ENCODE data around the gene DLGAP5. TPM values are rescaled to one million over a fixed set of nuclear protein-coding genes. Genes with fewer than 3 reads are reported as not detected.

Gene DLGAP5
- total RNA-seq, 2 experiments from 2014 or later: 97.4 to 100 TPM

DNA sequence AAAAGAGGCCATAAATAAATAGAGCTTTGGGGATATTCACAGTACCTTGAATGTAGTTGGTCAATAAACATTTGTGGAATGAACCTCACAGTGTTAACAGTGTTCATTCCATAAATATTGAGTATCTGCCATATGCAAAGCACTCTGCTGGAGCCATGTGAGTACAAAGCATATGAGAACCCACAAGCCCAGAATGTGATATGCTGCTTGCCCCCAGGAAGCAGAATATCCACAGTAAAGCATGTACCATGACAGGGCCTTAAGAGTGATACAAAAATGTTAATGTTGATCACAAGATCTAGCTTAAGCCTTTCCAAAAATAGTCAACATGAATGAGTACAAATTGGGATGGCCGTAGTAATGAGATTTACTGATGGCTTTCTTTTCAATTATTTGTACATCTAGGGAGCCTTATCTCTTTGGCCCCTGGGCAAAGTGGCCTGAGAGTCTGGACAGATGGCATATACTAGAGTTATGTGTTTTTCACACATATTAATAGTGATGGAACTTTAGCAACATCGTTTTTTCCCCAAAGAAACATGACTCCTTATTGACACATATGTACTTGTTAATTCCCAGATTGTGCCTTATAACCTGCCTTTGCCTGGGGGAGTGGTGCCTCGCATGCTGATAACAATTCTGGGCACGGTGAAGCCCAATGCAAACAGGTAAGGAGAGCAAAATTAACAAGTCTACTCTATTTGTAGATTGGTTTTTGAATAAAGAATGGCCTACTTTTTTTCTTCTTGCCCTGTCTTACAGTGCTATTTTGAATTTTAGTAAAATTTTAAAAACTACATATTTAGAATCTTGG lies 51.5 kb downstream of the DLGAP5 start:
- POLR2A ChIA-PET: no interaction called here
- Mint-ChIP-seq H3K4me1 (no peaks in the 10 kb centered on the region), H3K4me3 (no peak overlapping the region), H3K36me3 (ENCODE audit: low read depth) (peaks cover 6% of the 10 kb centered on the region), H3K27me3 (no peaks in the 10 kb centered on the region), H3K27ac (no peak overlapping the region), H3K9me3 (ENCODE audit: low read depth) (no peaks in the 10 kb centered on the region)
- ATAC-seq (no peak), DNase-seq (no peak)
- CTCF ChIA-PET: no interaction called here
- intact Hi-C loops (cut with DNase I, micrococcal nuclease): no loop called here

DNA sequence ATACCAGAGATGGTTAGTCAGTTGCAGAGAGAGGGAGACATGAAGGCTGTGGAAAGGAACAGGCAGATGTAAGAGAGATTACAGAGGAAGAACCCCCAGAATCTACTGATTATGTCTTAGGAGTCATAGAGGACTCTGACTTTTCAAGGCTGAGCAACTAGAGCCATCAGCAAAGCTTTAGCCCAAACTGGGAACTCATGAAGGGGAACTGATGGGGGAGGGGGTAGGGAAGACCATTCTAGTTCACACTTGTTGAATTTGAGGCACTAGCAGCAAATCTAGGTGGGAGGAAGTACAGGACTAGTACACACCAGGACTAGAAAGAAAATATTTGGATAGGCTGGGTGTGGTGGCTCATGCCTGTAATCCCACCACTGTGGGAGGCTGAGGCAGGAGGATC lies 52.2 kb downstream of the DLGAP5 start:
- no peaks in the 10 kb centered on the region for H3K4me1 Mint-ChIP-seq

DNA sequence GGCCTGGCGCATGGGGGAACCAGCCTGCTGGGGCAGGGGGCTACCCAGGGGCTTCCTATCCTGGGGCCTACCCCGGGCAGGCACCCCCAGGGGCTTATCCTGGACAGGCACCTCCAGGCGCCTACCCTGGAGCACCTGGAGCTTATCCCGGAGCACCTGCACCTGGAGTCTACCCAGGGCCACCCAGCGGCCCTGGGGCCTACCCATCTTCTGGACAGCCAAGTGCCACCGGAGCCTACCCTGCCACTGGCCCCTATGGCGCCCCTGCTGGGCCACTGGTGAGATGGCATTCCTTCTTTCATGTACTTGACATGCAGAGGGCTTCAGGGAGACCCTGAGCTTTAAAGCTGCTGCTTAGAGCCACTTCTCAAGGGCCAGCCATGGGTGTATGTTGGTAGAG lies 53.3 kb downstream of the DLGAP5 start:
- H3K4me3 Mint-ChIP-seq: no peak overlapping the region
- ChIA-PET CTCF (no interaction called here), POLR2A (interaction anchor here (0.6 kb wide), 1 partner anchor 1389 kb away, joined by 4 read pairs; no protein-coding TSS in a partner anchor)
- DNase-seq (no peak), ATAC-seq (no peak)
- no peaks in the 10 kb centered on the region for H3K4me1 Mint-ChIP-seq
- no peaks in the 10 kb centered on the region for H3K9me3 Mint-ChIP-seq (ENCODE audit: low read depth)
- peaks cover 3% of the 10 kb centered on the region for H3K36me3 Mint-ChIP-seq (ENCODE audit: low read depth)
- H3K27ac Mint-ChIP-seq: no peak overlapping the region
- peaks cover 2% of the 10 kb centered on the region for H3K27me3 Mint-ChIP-seq
- intact Hi-C loops (cut with DNase I, micrococcal nuclease): no loop called here

More for the DNA sequence above, 52.2 kb downstream of the DLGAP5 start:
- Mint-ChIP-seq H3K27me3 (no peaks in the 10 kb centered on the region), H3K27ac (no peak overlapping the region), H3K4me3 (no peak overlapping the region), H3K36me3 (ENCODE audit: low read depth) (peaks cover 6% of the 10 kb centered on the region), H3K9me3 (ENCODE audit: low read depth) (no peaks in the 10 kb centered on the region)
- intact Hi-C loops (cut with DNase I, micrococcal nuclease): no loop called here
- CTCF ChIA-PET: interaction anchor here (0.6 kb wide), 2 partner anchors 35 to 49 kb away, joined by 3 read pairs; no protein-coding TSS in a partner anchor
- no peak for DNase-seq
- ATAC-seq: no peak
- POLR2A ChIA-PET: interaction anchor here (0.6 kb wide), 1 partner anchor 52 kb away, joined by 4 read pairs; the partner anchor contains the start of gene DLGAP5

DNA sequence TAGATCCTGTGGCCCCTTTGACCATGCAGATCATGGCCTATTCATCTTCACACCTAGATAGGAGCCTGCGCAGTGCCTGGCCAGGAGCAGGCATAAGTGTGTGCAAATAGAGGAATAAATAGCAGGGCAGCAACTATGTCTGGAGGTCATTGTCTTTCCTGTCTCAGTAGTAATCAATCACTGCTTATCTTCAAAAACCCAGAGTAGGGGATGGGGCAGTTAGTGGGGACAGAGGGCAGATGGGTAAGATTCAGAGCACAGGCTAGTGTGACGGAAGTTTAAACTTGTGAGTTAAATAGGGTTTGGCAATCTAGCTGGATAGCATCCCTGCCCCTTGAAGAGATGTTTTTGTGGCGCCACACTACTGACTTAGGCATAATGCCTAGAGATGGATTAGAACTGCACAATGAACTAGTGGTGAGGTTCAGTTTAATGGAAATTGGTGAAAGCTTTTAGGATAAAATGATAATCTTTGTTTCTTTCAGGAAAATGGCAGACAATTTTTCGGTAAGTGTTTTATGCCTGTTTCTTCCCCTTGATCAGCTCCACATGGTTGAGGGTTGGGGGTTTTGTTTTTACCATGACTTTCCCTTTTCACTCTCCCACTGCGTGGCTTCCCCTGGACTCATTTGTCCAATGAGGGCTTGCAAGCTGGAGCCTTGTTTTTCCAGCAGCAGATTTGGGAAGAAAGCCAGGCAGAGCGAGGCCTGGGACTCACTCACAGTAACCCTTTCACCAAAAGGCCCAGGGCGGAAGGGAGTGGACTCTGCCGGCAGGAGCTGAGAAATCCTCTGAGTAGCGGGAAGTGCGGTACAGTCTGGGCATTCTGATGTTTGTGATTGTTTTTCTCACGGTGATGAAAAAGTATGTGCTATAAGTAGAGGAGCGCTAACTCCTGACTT lies 54.2 kb downstream of the DLGAP5 start:
- ATAC-seq (no peak), DNase-seq (no peak)
- peaks cover 3% of the 10 kb centered on the region for H3K36me3 Mint-ChIP-seq (ENCODE audit: low read depth)
- peaks cover 2% of the 10 kb centered on the region for H3K27me3 Mint-ChIP-seq
- H3K4me3 Mint-ChIP-seq: no peak overlapping the region
- ChIA-PET CTCF (no interaction called here), POLR2A (interaction anchor here (0.5 to 0.6 kb wide), 2 partner anchors 16 to 1390 kb away, joined by 4 to 5 read pairs; no protein-coding TSS in a partner anchor)
- H3K4me1 Mint-ChIP-seq: no peaks in the 10 kb centered on the region
- intact Hi-C loops (cut with DNase I, micrococcal nuclease): no loop called here
- no peaks in the 10 kb centered on the region for H3K9me3 Mint-ChIP-seq (ENCODE audit: low read depth)
- no peak overlapping the region for H3K27ac Mint-ChIP-seq

DNA sequence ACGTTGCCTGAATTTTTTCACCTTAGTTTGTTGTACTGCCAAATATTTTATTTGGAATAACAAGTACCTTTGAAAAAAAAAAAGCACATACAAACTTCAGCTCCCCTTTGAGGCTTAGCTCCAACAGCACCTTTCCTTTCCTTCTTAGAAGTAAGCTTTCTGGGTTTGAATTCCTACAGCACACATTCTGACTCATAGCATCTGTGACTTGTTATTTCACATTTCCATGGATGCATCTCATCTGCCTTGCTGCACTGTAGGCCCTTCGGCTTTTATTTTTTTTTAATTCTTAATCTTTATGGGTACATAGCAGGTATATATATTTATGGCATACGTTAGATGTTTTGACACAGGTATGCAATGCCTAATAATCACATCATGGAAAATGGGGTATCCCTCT lies 55.1 kb downstream of the DLGAP5 start:
- DNase-seq (no peak), ATAC-seq (no peak)
- H3K9me3 Mint-ChIP-seq (ENCODE audit: low read depth): no peaks in the 10 kb centered on the region
- H3K27ac Mint-ChIP-seq: no peak overlapping the region
- no peak overlapping the region for H3K4me3 Mint-ChIP-seq
- intact Hi-C loops (cut with DNase I, micrococcal nuclease): no loop called here
- CTCF ChIA-PET: interaction anchor here (0.5 kb wide), 1 partner anchor 18 kb away, joined by 3 read pairs; no protein-coding TSS in a partner anchor
- H3K4me1 Mint-ChIP-seq: no peaks in the 10 kb centered on the region
- peaks cover 5% of the 10 kb centered on the region for H3K27me3 Mint-ChIP-seq
- H3K36me3 Mint-ChIP-seq (ENCODE audit: low read depth): no peaks in the 10 kb centered on the region
- POLR2A ChIA-PET: interaction anchor here (0.6 kb wide), 1 partner anchor 24 kb away, joined by 4 read pairs; no protein-coding TSS in a partner anchor

DNA sequence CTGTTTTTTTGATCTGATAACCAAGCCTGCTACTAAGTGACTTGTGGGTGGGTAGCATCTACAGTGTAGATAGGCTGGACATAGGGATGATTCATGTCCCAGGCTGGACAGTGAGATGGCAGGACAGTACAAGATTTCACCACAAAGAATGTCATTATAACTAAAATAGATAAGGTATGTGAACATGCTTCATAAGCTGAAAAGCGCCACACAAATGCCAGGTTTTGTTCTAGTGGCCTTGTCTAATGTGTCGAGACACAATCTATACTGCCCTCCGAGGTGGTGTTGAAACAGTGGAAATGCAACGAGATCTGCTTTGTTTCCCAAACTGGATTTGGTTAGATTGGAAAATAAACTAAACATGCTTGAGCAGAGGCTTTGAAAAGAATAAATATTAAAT lies 58.0 kb downstream of the DLGAP5 start:
- H3K27ac Mint-ChIP-seq: no peak overlapping the region
- H3K4me1 Mint-ChIP-seq: peaks cover 6% of the 10 kb centered on the region
- CTCF ChIA-PET: interaction anchor here (1.0 kb wide), 1 partner anchor 38 kb away, joined by 4 read pairs; no protein-coding TSS in a partner anchor
- ATAC-seq (no peak), DNase-seq (no peak)
- H3K27me3 Mint-ChIP-seq: peaks cover 17% of the 10 kb centered on the region
- H3K9me3 Mint-ChIP-seq (ENCODE audit: low read depth): no peaks in the 10 kb centered on the region
- no peaks in the 10 kb centered on the region for H3K36me3 Mint-ChIP-seq (ENCODE audit: low read depth)
- H3K4me3 Mint-ChIP-seq: no peak overlapping the region
- intact Hi-C loops (cut with DNase I, micrococcal nuclease): no loop called here
- POLR2A ChIA-PET: no interaction called here

DNA sequence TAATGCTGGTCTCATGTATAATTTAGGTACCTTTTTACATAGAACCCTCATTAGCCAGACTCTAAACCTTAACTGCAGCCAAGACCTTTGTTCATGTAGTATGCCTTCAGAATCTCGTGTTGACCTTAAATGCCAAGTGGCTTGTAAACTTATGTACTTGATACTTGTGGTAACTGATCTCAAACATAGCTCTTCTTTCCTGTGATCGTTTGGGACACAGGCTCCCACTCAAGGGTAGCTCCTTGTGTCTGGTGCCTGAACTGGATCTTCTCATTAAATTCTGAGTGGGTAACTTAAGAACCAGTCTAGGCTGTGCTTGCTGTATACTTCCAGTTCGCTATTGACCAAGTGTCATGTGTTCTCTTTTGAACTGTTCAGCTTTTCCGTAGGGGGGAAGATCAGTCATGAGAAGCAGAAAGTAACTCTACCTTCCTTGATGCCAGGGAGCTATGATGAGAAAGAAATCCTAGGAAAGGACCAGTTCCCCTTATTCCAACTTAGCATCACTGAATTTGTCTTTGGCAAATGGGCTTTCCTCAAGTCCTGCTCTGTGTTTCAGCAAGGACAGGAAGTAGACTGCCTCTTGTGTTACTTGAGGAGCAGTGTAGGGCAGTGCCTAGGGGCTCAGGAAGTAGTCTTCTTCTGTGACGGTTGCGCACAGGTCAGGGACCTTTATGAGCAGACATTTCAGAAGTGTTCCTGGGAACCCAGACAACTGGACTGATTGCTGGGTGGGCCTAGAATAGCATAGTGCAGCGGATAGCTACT lies 59.8 kb downstream of the DLGAP5 start:
- H3K4me3 Mint-ChIP-seq: no peak overlapping the region
- ChIA-PET CTCF (interaction anchor here (0.6 to 1.2 kb wide), 9 partner anchors 11 to 357 kb away, joined by 3 to 5 read pairs (median 4); no protein-coding TSS in a partner anchor), POLR2A (no interaction called here)
- H3K27ac Mint-ChIP-seq: no peak overlapping the region
- H3K4me1 Mint-ChIP-seq: peaks cover 6% of the 10 kb centered on the region
- H3K36me3 Mint-ChIP-seq (ENCODE audit: low read depth): no peaks in the 10 kb centered on the region
- intact Hi-C loops (cut with DNase I, micrococcal nuclease): no loop called here
- ATAC-seq (no peak), DNase-seq (no peak)
- H3K9me3 Mint-ChIP-seq (ENCODE audit: low read depth): no peaks in the 10 kb centered on the region
- peaks cover 25% of the 10 kb centered on the region for H3K27me3 Mint-ChIP-seq

DNA sequence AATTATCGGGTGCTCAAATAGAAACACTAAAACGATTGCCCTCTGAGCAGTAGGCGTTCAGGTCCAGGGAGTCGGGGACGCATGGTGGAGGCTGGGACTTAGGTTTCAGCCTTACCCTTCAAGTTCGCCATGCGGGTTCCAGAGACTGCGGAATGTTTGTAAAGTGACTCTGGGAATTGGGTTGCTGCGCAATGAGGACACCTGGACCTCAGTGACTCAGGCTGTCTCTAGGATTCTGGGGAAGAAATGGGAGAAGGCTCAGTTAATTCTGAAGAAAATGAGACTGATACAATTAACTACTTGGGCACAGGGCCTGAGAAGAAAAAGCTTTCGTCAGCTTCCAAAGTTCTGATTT lies 61.2 kb downstream of the DLGAP5 start:
- Mint-ChIP-seq H3K4me1 (peaks cover 6% of the 10 kb centered on the region), H3K36me3 (ENCODE audit: low read depth) (no peaks in the 10 kb centered on the region), H3K4me3 (peak overlapping the region; percentile 60), H3K27ac (no peak overlapping the region), H3K27me3 (peaks cover 25% of the 10 kb centered on the region), H3K9me3 (ENCODE audit: low read depth) (no peaks in the 10 kb centered on the region)
- ChIA-PET CTCF (interaction anchor here (0.5 kb wide), 1 partner anchor 33 kb away, joined by 3 read pairs; no protein-coding TSS in a partner anchor), POLR2A (no interaction called here)
- ATAC-seq: no peak
- DNase-seq: no peak
- intact Hi-C loops (cut with DNase I, micrococcal nuclease): no loop called here

DNA sequence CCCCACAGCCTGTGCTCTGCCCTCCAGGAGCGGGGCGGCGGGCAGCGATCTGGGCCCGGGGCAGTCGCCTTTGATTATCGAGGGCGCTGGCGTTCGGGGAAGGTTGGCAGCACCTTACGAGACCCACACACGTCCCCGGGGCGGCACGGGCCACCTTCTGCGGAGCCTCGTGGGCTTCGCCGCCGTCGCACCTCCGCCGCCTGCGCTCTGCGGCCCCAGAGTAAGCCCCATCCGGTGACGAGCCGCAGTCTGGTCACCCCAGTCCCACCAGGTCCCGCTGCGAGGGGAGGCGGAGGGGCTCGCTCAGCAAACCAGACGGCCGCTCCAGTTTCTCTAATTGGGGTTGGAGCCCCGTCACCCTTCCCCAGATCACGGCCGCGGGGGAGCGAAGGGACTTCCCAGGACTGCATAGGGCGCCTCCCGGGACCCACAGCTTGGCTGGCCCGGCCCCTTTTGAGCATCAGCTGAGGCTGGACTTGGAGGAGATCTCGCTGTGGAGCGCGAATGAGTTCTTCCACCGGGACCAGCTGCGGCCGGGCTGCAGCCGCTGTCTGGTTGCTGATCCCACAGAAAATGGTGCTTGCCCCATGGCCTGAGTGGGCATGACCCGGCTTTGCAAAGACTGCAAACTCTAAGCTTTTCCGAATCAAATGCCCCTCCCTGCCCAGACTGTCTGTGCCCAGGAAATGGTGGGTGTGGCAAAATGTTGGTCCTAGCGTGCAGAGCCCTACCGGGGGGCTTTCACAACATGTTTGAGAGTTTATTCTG lies 61.8 kb downstream of the DLGAP5 start:
- CTCF ChIA-PET: no interaction called here
- intact Hi-C loops (cut with DNase I, micrococcal nuclease): no loop called here
- peak; percentile 77 for ATAC-seq
- peak overlapping the region; percentile 60 for H3K4me3 Mint-ChIP-seq
- peak; percentile 69 for DNase-seq
- peak overlapping the region; percentile 8 for H3K27ac Mint-ChIP-seq
- no peaks in the 10 kb centered on the region for H3K36me3 Mint-ChIP-seq (ENCODE audit: low read depth)
- H3K4me1 Mint-ChIP-seq: peaks cover 6% of the 10 kb centered on the region
- peaks cover 25% of the 10 kb centered on the region for H3K27me3 Mint-ChIP-seq
- POLR2A ChIA-PET: no interaction called here
- H3K9me3 Mint-ChIP-seq (ENCODE audit: low read depth): no peaks in the 10 kb centered on the region

DNA sequence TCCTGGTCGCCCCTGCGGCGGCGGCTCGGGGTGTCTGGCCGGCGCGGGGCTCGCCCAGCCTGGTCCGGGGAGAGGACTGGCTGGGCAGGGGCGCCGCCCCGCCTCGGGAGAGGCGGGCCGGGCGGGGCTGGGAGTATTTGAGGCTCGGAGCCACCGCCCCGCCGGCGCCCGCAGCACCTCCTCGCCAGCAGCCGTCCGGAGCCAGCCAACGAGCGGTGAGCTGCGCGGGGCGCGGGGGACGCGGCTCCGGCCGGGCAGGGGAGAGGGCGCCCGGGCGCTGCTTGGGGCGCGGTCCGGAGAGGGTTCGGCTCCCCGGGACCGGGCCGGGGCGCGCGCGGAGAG lies 62.3 kb downstream of the DLGAP5 start, which contains the start of gene LGALS3:
Gene LGALS3 (plus strand): TSS at position 167 of the 342 bp plus-strand sequence. CDS start 8,122 bp downstream, outside the sequence.
- ChIA-PET POLR2A (no interaction called here), CTCF (no interaction called here)
- DNase-seq (peak; percentile 50), ATAC-seq (peak; percentile 54)
- Mint-ChIP-seq H3K27ac (peak within 1 kb of the TSS; percentile 8), H3K4me3 (peak within 1 kb of the TSS; percentile 60), H3K4me1 (peaks cover 6% of the 10 kb centered on the region), H3K36me3 (ENCODE audit: low read depth) (no peaks in the 10 kb centered on the region), H3K9me3 (ENCODE audit: low read depth) (no peaks in the 10 kb centered on the region), H3K27me3 (peaks cover 25% of the 10 kb centered on the region)
- intact Hi-C loops (cut with DNase I, micrococcal nuclease): no loop called here
